SH-SY5Y (cell line): ENCODE measurements around the gene RAD51B.

Experiments
- GATA2 ChIP-seq: IDR thresholded peaks from 2 replicates; pipeline ENCODE4 v1.6.1; 2011; ENCODE audit warnings: mild to moderate bottlenecking, low read depth, low read length
- GATA3 ChIP-seq: IDR thresholded peaks from 2 replicates; pipeline ENCODE4 v1.6.1; 2011; ENCODE audit warnings: low read depth, mild to moderate bottlenecking, low read length, moderate library complexity

- no peak for TF ChIP-seq GATA2
- no peak for TF ChIP-seq GATA3
Observed at GRCh38 chr14:68691031-68691791, 871.6 kb downstream of the RAD51B start.
